Panc1 (cell line): ENCODE measurements around the gene SLC19A1. TPM values are rescaled to one million over a fixed set of nuclear protein-coding genes. Genes with fewer than 3 reads are reported as not detected.
A peak's percentile ranks its signal among the peaks of the same experiment; 100 is the strongest.

ENCODE experiments used
- ATAC-seq: fragments of 200-7000 bp; cut with Tn5 transposase; 2 replicates; pipeline ENCODE4 v1.9.1; 2020; ENCODE audit warnings: mild to moderate bottlenecking, moderate library complexity
- BruUV-seq: library from RNA; stranded (reverse); fragments of 400-500 nt; replicated peaks from 2 replicates; lab custom pipeline; 2021; lab: Mats Ljungman, UMichigan
- CTCF ChIA-PET: fragments of 300-600 bp; sonication (Branson Sonifier 250); formaldehyde crosslinking; loops from one replicate; lab custom pipeline; 2022; ENCODE audit warnings: antibody characterized with exemption; lab: Charles Lee
- POLR2A ChIA-PET: fragments of 300-600 bp; sonication (Branson Sonifier 250); formaldehyde crosslinking; loops from one replicate; lab custom pipeline; 2022; ENCODE audit warnings: antibody characterized with exemption; lab: Charles Lee
- DNase-seq: peaks from one replicate; pipeline ENCODE4 v3.0.0-alpha.2; 2010; ENCODE audit warnings: low read depth, low spot score
- H3K27ac ChIP-seq: 2 replicates; pipeline ENCODE4 v1.5.1; 2011; ENCODE audit warnings: mild to moderate bottlenecking, low read length, inconsistent platforms
- H3K27me3 ChIP-seq: fragments of 200-500 bp; sonication (Bioruptor generic); 2 replicates; pipeline ENCODE4 v1.6.0; 2014; ENCODE audit warnings: low read length, inconsistent platforms; ENCODE audit not compliant: control insufficient read depth, insufficient read depth
- H3K36me3 ChIP-seq: fragments of 200-500 bp; sonication (Bioruptor generic); 2 replicates; pipeline ENCODE4 v1.5.1; 2014; ENCODE audit warnings: inconsistent platforms, mild to moderate bottlenecking, low read length, moderate library complexity; ENCODE audit not compliant: control insufficient read depth, insufficient read depth
- H3K4me1 ChIP-seq: 2 replicates; pipeline ENCODE4 v1.5.1; 2011; ENCODE audit warnings: inconsistent platforms, mild to moderate bottlenecking, low read length, moderate library complexity; ENCODE audit not compliant: control insufficient read depth, insufficient read depth
- H3K4me3 ChIP-seq, 2 experiments: 2 replicates each; pipeline ENCODE4 v1.5.1; 2011 to 2012; ENCODE audit warnings: low read depth in 2 of 2, low read length in 2 of 2, mild to moderate bottlenecking in 2 of 2, inconsistent platforms in 1 of 2, moderate library complexity in 1 of 2
- H3K9me3 ChIP-seq: fragments of 200-500 bp; sonication (Bioruptor generic); 2 replicates; pipeline ENCODE4 v1.5.1; 2014; ENCODE audit warnings: low read depth, mild to moderate bottlenecking, inconsistent platforms, low read length, moderate library complexity; ENCODE audit not compliant: control insufficient read depth, insufficient read depth
- CTCF ChIP-seq: fragments of 450-650 bp; IDR thresholded peaks from 2 replicates; pipeline ENCODE4 v1.5.1; 2017; ENCODE audit warnings: mild to moderate bottlenecking
- POLR2AphosphoS5 ChIP-seq: IDR thresholded peaks from 2 replicates; pipeline ENCODE4 v1.6.1; 2012; ENCODE audit warnings: mild to moderate bottlenecking, low read depth, low read length, moderate library complexity
- REST ChIP-seq, 2 experiments: IDR thresholded peaks; 2 replicates each; pipeline ENCODE4 v1.6.1; 2011 to 2012; ENCODE audit warnings: low read depth in 2 of 2, control low read depth in 1 of 2, low read length in 1 of 2, mild to moderate bottlenecking in 1 of 2, moderate library complexity in 1 of 2; ENCODE audit not compliant: insufficient read depth in 1 of 2
- SIN3A ChIP-seq: IDR thresholded peaks from 2 replicates; pipeline ENCODE4 v1.6.1; 2012; ENCODE audit warnings: low read depth, mild to moderate bottlenecking, low read length, moderate library complexity, borderline replicate concordance; ENCODE audit not compliant: insufficient read depth
- TCF7L2 ChIP-seq: IDR thresholded peaks from 2 replicates; pipeline ENCODE4 v1.6.1; 2011; ENCODE audit warnings: mild to moderate bottlenecking, low read depth, low read length, inconsistent platforms
- in situ Hi-C: cut with HindIII; loops from 2 replicates; pipeline ENCODE4 v1.10.0; 2016; ENCODE audit warnings: low sequenced_read_pairs, low pct_unique_long_range_greater_than_20kb
- intact Hi-C: fragments of 100-400 bp; cut with micrococcal nuclease; formaldehyde crosslinking; loops from one replicate; pipeline ENCODE4 v1.10.0; 2022; ENCODE audit not compliant: unreplicated experiment
- total RNA-seq: library from RNA; stranded (reverse); gene quantifications from one replicate; pipeline ENCODE4 v1.2.1, GENCODE V29; 2021; ENCODE audit not compliant: unreplicated experiment

SLC19A1 gene
- total RNA-seq, 1 experiment from 2014 or later, result 24.5 TPM

GRCh38 chr21:45579383-45580180 lies 37.3 kb upstream of the SLC19A1 start:
- POLR2A ChIA-PET, result no interaction called here
- intact Hi-C loops, result no loop called here
- CTCF ChIA-PET, result no interaction called here
- DNase-seq (no peak), ATAC-seq (no peak)
- no peaks in the 10 kb centered on the region for H3K36me3 ChIP-seq
- BruUV-seq, result no TSS peak
- no peak for TF ChIP-seq SIN3A
- no peak for TF ChIP-seq TCF7L2
- TF ChIP-seq CTCF, result no peak
- no peak for TF ChIP-seq REST (IDR thresholded peaks at IDR 0.05; ENCODE audit: insufficient read depth in 1 of 2, low read depth in 2 of 2, low read length in 1 of 2)
- no peak for TF ChIP-seq POLR2AphosphoS5
- in situ Hi-C loops, result no loop called here
- H3K27ac ChIP-seq, result no peak overlapping the region
- no peaks in the 10 kb centered on the region for H3K9me3 ChIP-seq
- no peak overlapping the region for H3K4me3 ChIP-seq
- H3K4me1 ChIP-seq, result no peaks in the 10 kb centered on the region
- H3K27me3 ChIP-seq, result no peaks in the 10 kb centered on the region

GRCh38 chr21:45578811-45579381 lies 36.7 kb upstream of the SLC19A1 start:
- in situ Hi-C loops (no loop called here), intact Hi-C loops (no loop called here)
- H3K36me3 ChIP-seq, result no peaks in the 10 kb centered on the region
- no peaks in the 10 kb centered on the region for H3K27me3 ChIP-seq
- no peaks in the 10 kb centered on the region for H3K9me3 ChIP-seq
- POLR2A ChIA-PET, result no interaction called here
- TF ChIP-seq REST (IDR thresholded peaks at IDR 0.05; ENCODE audit: insufficient read depth in 1 of 2, low read depth in 2 of 2, low read length in 1 of 2), result no peak
- CTCF ChIA-PET, result no interaction called here
- BruUV-seq, result no TSS peak
- H3K4me1 ChIP-seq, result no peaks in the 10 kb centered on the region
- no peak overlapping the region for H3K4me3 ChIP-seq
- ATAC-seq (peak; percentile 21; the same call in 1 of the 2 replicates), DNase-seq (no peak)
- H3K27ac ChIP-seq, result no peak overlapping the region
